ENCODE results near the gene BCL11A. TPM values are rescaled to one million over a fixed set of nuclear protein-coding genes. Genes with fewer than 3 reads are reported as not detected.

Gene BCL11A
- total RNA-seq, 6 experiments from 2014 or later: 1.1 to 3.0 (median 1.9) TPM

- Mint-ChIP-seq H3K9me3 (peaks cover 4% of the 10 kb centered on the region), H3K36me3 (ENCODE audit: low read depth) (peaks cover 4% of the 10 kb centered on the region; the same call in 1 of the 2 replicates), H3K27me3 (ENCODE audit: insufficient read depth) (no peaks in the 10 kb centered on the region), H3K4me3 (no peak overlapping the region), H3K4me1 (ENCODE audit: low read depth) (no peaks in the 10 kb centered on the region), H3K27ac (no peak overlapping the region)
- TF ChIP-seq CTCF (IDR thresholded peaks at IDR 0.05): no peak
- no peak for DNase-seq
Measured at GRCh38 chr2:60460577-60461420, 92.7 kb downstream of the BCL11A start.

- no peaks in the 10 kb centered on the region for H3K4me1 Mint-ChIP-seq (ENCODE audit: low read depth)
- H3K9me3 Mint-ChIP-seq: peaks cover 4% of the 10 kb centered on the region
- no peak overlapping the region for H3K4me3 Mint-ChIP-seq
- H3K36me3 Mint-ChIP-seq (ENCODE audit: low read depth): peaks cover 4% of the 10 kb centered on the region; the same call in 1 of the 2 replicates
- DNase-seq: no peak
- no peaks in the 10 kb centered on the region for H3K27me3 Mint-ChIP-seq (ENCODE audit: insufficient read depth)
- H3K27ac Mint-ChIP-seq: no peak overlapping the region
- TF ChIP-seq CTCF (IDR thresholded peaks at IDR 0.05): no peak
Measured at GRCh38 chr2:60459851-60460250, 93.6 kb downstream of the BCL11A start.

- no peaks in the 10 kb centered on the region; the same call in 1 of the 2 replicates for H3K27me3 Mint-ChIP-seq (ENCODE audit: insufficient read depth)
- H3K4me3 Mint-ChIP-seq: no peak overlapping the region
- H3K36me3 Mint-ChIP-seq (ENCODE audit: low read depth): peaks cover under 1% of the 10 kb centered on the region; the same call in 1 of the 2 replicates
- no peak for DNase-seq
- H3K9me3 Mint-ChIP-seq: peaks cover under 1% of the 10 kb centered on the region
- peak; percentile 34 for TF ChIP-seq CTCF (IDR thresholded peaks at IDR 0.05)
- no peak overlapping the region for H3K27ac Mint-ChIP-seq
- H3K4me1 Mint-ChIP-seq (ENCODE audit: low read depth): no peaks in the 10 kb centered on the region
Measured at GRCh38 chr2:60456115-60456770, 97.2 kb downstream of the BCL11A start.

- Mint-ChIP-seq H3K4me3 (no peak overlapping the region), H3K4me1 (ENCODE audit: low read depth) (no peaks in the 10 kb centered on the region), H3K9me3 (no peaks in the 10 kb centered on the region), H3K36me3 (ENCODE audit: low read depth) (no peaks in the 10 kb centered on the region; the same call in 1 of the 2 replicates), H3K27me3 (ENCODE audit: insufficient read depth) (no peaks in the 10 kb centered on the region; the same call in 1 of the 2 replicates), H3K27ac (no peak overlapping the region; the same call in 1 of the 2 replicates)
- DNase-seq: no peak
- no peak for TF ChIP-seq CTCF (IDR thresholded peaks at IDR 0.05)
Measured at GRCh38 chr2:60453872-60454271, 99.6 kb downstream of the BCL11A start.

GRCh38 chr2:60453301-60453700 is 100.2 kb downstream of the BCL11A start:
- no peak overlapping the region for H3K4me3 Mint-ChIP-seq

More at GRCh38 chr2:60453301-60453700, 100.2 kb downstream of the BCL11A start:
- H3K4me1 Mint-ChIP-seq (ENCODE audit: low read depth): peaks cover 2% of the 10 kb centered on the region; the same call in 1 of the 2 replicates
- H3K27ac Mint-ChIP-seq: no peak overlapping the region
- H3K9me3 Mint-ChIP-seq: no peaks in the 10 kb centered on the region
- DNase-seq: no peak
- H3K27me3 Mint-ChIP-seq (ENCODE audit: insufficient read depth): no peaks in the 10 kb centered on the region; the same call in 1 of the 2 replicates
- H3K36me3 Mint-ChIP-seq (ENCODE audit: low read depth): no peaks in the 10 kb centered on the region; the same call in 1 of the 2 replicates
- no peak for TF ChIP-seq CTCF (IDR thresholded peaks at IDR 0.05)
